GM12872 (cell line): ENCODE results near the gene EPS15.

ENCODE experiments used
- TF ChIP-seq, protein P1 (sequence below): IDR thresholded peaks from 3 replicates; pipeline ENCODE4 v1.5.1; 2011; ENCODE audit warnings: low read depth, mild to moderate bottlenecking, low read length, moderate library complexity; ENCODE audit not compliant: insufficient read depth

EPS15 gene

DNA sequence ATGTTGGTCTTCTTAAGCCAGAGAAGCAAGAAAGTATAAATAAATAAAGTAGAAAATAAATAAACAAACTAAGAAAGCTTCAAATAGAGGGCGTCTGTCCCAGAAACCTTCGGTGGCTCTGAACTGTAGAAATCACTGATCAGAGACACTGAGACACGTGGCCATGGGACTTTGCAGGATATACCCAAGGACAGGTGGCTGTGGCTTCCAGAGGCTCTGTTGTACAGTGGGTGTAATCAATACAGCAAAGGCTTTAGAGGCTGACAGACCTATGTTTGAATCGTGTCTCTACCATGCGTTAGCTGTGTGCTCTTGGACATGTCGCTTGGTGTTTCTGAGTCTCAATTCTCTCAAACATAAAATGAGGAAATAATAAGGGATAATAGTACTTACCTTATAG is 41.0 kb upstream of the EPS15 start:
- TF ChIP-seq, protein P1, sequence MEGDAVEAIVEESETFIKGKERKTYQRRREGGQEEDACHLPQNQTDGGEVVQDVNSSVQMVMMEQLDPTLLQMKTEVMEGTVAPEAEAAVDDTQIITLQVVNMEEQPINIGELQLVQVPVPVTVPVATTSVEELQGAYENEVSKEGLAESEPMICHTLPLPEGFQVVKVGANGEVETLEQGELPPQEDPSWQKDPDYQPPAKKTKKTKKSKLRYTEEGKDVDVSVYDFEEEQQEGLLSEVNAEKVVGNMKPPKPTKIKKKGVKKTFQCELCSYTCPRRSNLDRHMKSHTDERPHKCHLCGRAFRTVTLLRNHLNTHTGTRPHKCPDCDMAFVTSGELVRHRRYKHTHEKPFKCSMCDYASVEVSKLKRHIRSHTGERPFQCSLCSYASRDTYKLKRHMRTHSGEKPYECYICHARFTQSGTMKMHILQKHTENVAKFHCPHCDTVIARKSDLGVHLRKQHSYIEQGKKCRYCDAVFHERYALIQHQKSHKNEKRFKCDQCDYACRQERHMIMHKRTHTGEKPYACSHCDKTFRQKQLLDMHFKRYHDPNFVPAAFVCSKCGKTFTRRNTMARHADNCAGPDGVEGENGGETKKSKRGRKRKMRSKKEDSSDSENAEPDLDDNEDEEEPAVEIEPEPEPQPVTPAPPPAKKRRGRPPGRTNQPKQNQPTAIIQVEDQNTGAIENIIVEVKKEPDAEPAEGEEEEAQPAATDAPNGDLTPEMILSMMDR, result no peak

DNA sequence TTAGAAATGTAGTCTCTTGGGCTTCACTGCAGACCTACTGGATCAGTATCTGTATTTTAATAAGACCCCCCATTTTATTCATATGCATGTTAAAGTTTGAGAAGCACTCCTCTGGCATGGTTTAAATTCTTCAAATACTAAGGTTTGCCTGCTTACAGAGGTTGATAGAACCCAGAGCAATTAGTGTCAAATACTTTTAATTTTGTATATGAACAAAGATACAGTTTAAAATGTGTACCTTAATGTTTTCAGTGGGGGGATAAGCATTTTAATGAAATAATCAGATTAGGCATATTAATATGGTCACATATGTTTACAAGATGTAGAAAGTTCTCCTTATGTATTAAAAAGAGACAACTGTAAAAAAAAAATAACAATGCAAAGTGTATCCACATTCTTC is 40.4 kb upstream of the EPS15 start:
- TF ChIP-seq, protein P1, result no peak

DNA sequence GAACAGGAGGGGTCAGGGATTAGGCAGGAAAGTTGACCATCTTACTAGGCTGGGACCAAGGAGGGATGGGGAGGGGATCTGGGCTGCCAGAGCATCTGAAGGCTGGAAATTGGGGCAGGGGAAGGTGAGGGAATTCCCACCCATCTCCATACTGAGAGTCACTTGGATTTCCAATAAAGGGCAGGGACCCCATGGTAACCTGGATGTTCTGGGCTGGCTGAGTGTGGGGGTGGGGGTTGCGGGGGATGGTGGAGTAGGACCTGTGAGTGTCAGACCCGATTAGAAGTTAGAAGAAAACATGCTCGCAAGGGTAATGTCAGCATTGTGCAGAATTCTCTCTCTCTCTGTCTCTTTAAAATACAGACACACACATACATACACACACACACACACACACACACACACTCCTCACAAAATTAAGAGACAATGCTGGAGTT is 40.0 kb upstream of the EPS15 start:
- TF ChIP-seq, protein P1, result no peak

DNA sequence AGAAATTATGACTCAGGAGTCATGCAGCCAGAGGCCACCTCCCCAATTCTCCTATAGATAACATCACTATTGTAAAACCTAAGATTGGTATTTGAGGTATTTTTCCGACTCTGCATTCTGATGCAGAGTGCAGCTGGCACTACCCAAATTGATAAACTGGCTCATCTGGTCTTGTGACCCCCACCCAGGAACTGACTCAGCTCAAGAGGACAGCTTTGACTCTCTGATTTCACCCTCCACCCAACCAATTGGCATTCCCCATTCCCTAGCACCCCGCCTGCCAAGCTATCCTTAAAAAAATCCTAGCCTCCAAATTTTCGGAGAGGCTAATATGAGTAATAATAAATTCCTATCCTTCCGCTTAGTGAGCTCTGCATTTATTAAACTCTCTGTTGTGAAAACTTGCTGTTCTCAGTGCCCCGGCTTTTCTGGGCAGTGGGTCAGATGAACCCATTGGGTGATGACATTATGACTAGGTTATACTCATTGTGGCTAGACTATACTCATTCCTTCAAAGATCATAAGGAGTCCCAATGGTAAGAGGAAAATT is 39.4 kb upstream of the EPS15 start:
- TF ChIP-seq, protein P1, result no peak

DNA sequence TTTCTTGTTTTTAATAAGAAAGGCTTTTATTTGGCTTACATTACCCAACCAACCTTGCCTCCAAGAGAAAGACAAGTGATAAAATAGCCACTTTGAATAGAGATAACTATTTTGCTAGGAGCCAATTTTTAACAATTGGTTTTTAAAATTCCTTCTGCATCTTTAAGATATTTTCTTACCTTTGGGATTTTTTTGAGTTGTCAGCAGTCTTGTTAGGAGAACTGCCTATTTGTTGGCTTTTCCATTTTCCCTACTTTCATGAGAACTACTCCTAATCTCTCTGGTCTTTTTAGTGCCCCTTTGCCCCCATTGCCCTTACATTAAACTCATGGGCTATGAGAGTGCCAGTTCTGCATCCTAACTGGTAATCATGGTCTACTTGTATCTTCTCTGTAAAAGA is 38.1 kb upstream of the EPS15 start:
- TF ChIP-seq, protein P1, result no peak

DNA sequence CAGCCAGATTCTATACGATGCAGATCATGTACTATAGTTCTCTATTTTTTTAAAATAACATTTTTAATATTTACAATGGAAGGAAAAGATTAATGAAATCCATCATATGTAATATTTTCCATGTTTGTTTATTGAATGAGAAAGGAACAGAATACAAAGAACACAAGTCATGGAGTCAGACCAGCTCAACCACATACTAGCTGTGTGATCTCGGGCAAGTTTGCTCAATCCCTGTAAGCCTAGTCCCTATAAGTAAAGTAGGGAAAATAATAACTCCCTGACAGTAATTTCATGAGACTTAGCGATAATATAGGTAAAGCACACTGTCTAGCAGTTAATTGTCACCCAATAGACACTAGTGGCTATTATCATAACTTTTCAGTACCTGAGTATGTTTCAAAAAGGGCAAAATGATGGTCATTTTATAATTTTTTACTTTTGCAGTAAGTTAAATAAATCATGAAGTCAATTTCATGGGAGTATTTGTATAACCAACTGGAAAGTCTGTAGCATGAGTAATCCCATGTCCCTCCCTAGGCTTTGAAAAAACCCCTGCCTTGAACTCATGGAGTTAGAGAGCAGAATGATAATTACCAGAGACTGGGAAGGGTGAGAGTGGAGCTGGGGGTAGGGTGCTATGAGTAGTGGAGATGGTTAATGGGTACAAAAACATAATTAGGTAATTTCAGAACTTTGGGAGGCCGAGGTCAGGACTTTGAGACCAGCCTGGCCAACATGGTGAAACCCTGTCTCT is 37.0 kb upstream of the EPS15 start:
- TF ChIP-seq, protein P1, result no peak

DNA sequence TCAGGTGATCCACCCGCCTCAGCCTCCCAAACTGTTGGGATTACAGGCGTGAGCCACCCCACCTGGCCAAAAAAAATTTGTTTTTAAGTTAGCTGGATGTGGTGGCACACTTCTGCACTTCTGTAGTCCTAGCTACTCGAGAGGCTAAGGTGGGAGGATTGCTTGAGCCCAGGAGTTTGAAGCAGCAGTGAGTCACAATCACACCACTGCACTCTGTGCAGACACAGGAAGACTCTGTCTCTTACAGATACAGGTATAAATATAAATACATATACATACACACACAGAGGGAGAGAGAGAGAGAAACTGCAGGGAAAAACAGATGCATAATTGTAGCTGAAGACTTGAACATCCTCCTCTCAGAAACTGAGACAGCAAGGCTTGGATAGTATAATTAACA is 34.8 kb upstream of the EPS15 start:
- TF ChIP-seq, protein P1, result no peak
